D721Med (cell line): Measurements from ENCODE around the gene SLC10A7.

ENCODE experiments used
- DNase-seq: peaks from one replicate; pipeline ENCODE4 v3.0.0; 2011; ENCODE audit warnings: low spot score; ENCODE audit not compliant: insufficient read length
- FAIRE-seq: peaks from 2 replicates; lab custom pipeline; 2011; peaks lifted over from hg19 to GRCh38; lab: Jason Lieb, UNC
- CTCF ChIP-seq: IDR thresholded peaks from 2 replicates; pipeline ENCODE4 v1.5.1; 2012; ENCODE audit warnings: mild to moderate bottlenecking, control low read depth; ENCODE audit not compliant: insufficient read depth; ENCODE audit errors: missing control alignments

SLC10A7 gene

DNA sequence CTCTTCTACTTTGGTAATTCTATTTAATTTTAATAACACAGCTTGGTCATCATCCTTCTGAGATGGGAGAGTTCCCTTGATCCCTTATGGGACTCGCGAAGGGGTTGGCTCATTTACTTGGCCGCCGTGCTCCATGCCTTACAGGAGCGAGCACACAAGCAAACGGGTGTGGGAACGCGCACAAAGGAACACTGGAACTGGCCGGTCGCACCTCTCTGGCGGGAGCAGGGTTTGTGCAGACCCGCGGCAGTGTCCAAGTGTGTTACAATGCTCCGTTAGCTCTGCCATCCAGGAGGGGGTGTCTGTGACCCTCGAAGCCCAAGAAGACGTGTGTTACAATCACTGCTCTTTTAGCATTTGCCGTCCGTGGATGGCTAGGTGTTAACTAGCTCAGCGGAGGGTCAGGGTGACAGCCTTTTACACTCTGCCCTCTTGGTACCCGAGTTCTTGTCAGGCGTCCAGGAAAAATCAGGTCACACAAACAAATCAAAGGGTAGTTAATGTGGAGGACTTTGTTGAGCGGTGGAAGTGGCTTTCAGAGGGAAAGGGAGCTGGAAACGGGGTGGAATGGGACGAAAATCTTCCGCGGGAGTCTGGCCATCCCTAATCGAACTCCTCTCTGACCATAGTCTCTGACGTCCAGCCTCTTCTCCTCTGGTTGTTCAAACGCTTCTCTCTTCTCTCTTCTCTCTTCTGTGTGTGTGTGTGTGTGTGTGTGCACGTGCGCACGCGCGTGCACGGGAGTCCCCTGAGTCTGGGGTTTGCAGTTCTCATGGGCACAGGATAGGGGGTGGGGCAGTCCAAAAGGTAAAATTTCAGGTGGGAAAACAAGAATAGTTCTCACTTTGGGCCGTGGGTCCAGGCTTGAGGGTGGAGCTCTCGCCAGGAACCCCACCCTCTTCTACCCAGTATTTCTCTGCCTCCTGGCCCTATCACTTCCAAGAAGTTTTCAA is 76.3 kb downstream of the SLC10A7 start:
- FAIRE-seq (no peak), DNase-seq (no peak)
- no peak for TF ChIP-seq CTCF

- no peak for TF ChIP-seq CTCF
- DNase-seq (no peak), FAIRE-seq (no peak)
These were observed 78.2 kb downstream of the SLC10A7 start for GRCh38 chr4:146443525-146443924.

DNA sequence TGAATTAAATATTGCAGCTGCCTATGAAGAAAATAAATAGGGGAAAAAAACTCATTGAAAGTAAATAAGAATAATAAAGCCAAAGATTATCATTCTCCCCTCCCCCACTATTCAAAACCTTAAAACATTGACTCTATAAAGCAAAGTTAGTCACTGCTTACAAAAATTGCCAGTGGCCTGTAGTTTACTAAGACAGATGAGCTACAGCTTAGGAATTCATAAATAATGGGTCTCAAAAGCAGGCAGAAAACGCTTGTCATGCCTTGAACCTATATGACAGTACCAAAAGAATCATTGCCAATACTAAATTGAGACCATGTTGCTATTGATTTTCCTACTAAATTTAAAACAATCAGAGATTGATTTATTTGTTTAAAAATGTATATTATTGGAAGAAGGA is 78.9 kb downstream of the SLC10A7 start:
- FAIRE-seq (no peak), DNase-seq (no peak)
- no peak for TF ChIP-seq CTCF

GRCh38 chr4:146439999-146440398 is 81.7 kb downstream of the SLC10A7 start:
- DNase-seq (no peak), FAIRE-seq (no peak)
- no peak for TF ChIP-seq CTCF

DNA sequence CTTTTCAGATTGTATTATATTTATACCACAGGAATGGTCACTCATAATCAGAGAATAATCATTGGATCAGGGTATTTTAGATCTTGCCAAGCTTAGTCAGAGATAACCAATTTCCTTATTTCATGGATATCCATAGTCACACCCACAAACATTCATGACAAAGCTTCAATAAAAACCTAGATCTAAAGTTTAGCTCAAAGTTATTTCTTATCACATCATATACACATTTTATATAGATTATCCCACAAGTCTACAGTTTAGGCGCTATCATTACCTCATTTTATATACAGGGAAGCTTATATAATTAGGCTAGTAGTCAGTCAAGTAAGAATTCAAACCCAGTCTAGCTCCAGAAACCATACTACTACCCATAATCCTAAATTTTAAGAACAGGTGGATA is 82.3 kb downstream of the SLC10A7 start:
- no peak for DNase-seq
- no peak for FAIRE-seq
- TF ChIP-seq CTCF, result no peak

- FAIRE-seq (no peak), DNase-seq (no peak)
- TF ChIP-seq CTCF, result no peak
These were observed 84.0 kb downstream of the SLC10A7 start for GRCh38 chr4:146437778-146438177.
